IMR-90 (cell line): ENCODE measurements around the gene RASSF5. TPM values are rescaled to one million over a fixed set of nuclear protein-coding genes. Genes with fewer than 3 reads are reported as not detected.

Experiments used
- ATAC-seq: fragments of 200-7000 bp; cut with Tn5 transposase; 2 replicates; pipeline ENCODE4 v1.9.1; 2020; ENCODE audit warnings: low read depth, mild to moderate bottlenecking, moderate library complexity
- BruUV-seq: library from RNA; stranded (reverse); fragments of 400-500 nt; replicated peaks from 2 replicates; lab custom pipeline; 2021; lab: Mats Ljungman, UMichigan
- CTCF ChIA-PET: fragments of 300-600 bp; formaldehyde crosslinking; extraction: SDS; loops from one replicate; lab custom pipeline; 2021; ENCODE audit warnings: antibody characterized with exemption; lab: Yijun Ruan, JAX
- POLR2A ChIA-PET: fragments of 300-600 bp; sonication (Branson Sonifier 250); formaldehyde crosslinking; loops from one replicate; lab custom pipeline; 2022; ENCODE audit warnings: antibody characterized with exemption; ENCODE audit not compliant: unreplicated experiment; lab: Charles Lee
- DNase-seq: peaks from one replicate; pipeline ENCODE4 v3.0.0; 2013
- H2AFZ ChIP-seq: replicated peaks from 2 replicates; pipeline ENCODE3; 2013; ENCODE audit warnings: low read length, mild to moderate bottlenecking; ENCODE audit not compliant: poor library complexity
- H2AK5ac ChIP-seq: 2 replicates; pipeline ENCODE4 v1.6.1; 2013; ENCODE audit warnings: low read depth, low read length, inconsistent platforms
- H2AK9ac ChIP-seq: replicated peaks from 2 replicates; pipeline ENCODE3; 2013; ENCODE audit warnings: mild to moderate bottlenecking, low read depth, low read length, moderate library complexity; ENCODE audit not compliant: poor library complexity
- H2BK120ac ChIP-seq: 2 replicates; pipeline ENCODE4 v1.6.1; 2013; ENCODE audit warnings: low read depth, low read length, inconsistent platforms
- H2BK15ac ChIP-seq: 3 replicates; pipeline ENCODE4 v1.6.1; 2013; ENCODE audit warnings: low read depth, low read length, inconsistent platforms
- H2BK20ac ChIP-seq: 2 replicates; pipeline ENCODE4 v1.6.1; 2013; ENCODE audit warnings: low read depth, mild to moderate bottlenecking, inconsistent platforms, low read length, moderate library complexity
- H2BK5ac ChIP-seq: 2 replicates; pipeline ENCODE4 v1.6.1; 2013; ENCODE audit warnings: mild to moderate bottlenecking, low read depth, low read length, inconsistent platforms; ENCODE audit not compliant: poor library complexity, severe bottlenecking
- H3K14ac ChIP-seq: replicated peaks from 2 replicates; pipeline ENCODE4 v1.6.1; 2013; ENCODE audit warnings: low read depth, low read length, inconsistent platforms
- H3K18ac ChIP-seq: 2 replicates; pipeline ENCODE4 v1.6.1; 2013; ENCODE audit warnings: low read depth, low read length, control low read depth
- H3K23ac ChIP-seq: 2 replicates; pipeline ENCODE4 v1.6.1; 2013; ENCODE audit warnings: low read depth, low read length, inconsistent platforms
- H3K27ac ChIP-seq: 2 replicates; pipeline ENCODE4 v1.5.1; 2013; ENCODE audit warnings: mild to moderate bottlenecking, control low read depth, low read length; ENCODE audit not compliant: insufficient read depth
- H3K27me3 ChIP-seq: 2 replicates; pipeline ENCODE4 v1.6.1; 2013; ENCODE audit warnings: low read length; ENCODE audit not compliant: control insufficient read depth, insufficient read depth
- H3K36me3 ChIP-seq: 2 replicates; pipeline ENCODE4 v1.6.1; 2013; ENCODE audit warnings: low read length, mixed read lengths; ENCODE audit not compliant: control insufficient read depth, insufficient read depth
- H3K4ac ChIP-seq: 2 replicates; pipeline ENCODE4 v1.6.1; 2013; ENCODE audit warnings: low read depth, low read length, inconsistent platforms
- H3K4me1 ChIP-seq: 2 replicates; pipeline ENCODE4 v1.6.1; 2013; ENCODE audit warnings: low read length, mixed read lengths; ENCODE audit not compliant: control insufficient read depth, insufficient read depth
- H3K4me2 ChIP-seq: 2 replicates; pipeline ENCODE4 v1.6.1; 2013; ENCODE audit warnings: low read depth, mild to moderate bottlenecking, control low read depth, low read length, moderate library complexity
- H3K4me3 ChIP-seq: 2 replicates; pipeline ENCODE4 v1.5.1; 2013; ENCODE audit warnings: low read depth, mild to moderate bottlenecking, control low read depth, low read length, moderate library complexity; ENCODE audit not compliant: insufficient read depth
- H3K56ac ChIP-seq: 2 replicates; pipeline ENCODE4 v1.6.1; 2013; ENCODE audit warnings: low read length, inconsistent platforms; ENCODE audit not compliant: insufficient read depth; ENCODE audit errors: extremely low read depth
- H3K79me1 ChIP-seq, 2 experiments: 2 replicates each; pipeline ENCODE4 v1.6.1; 2013; ENCODE audit warnings: low read length in 2 of 2, inconsistent platforms in 1 of 2, low read depth in 1 of 2
- H3K9ac ChIP-seq: 2 replicates; pipeline ENCODE4 v1.6.1; 2013; ENCODE audit warnings: low read depth, low read length, control low read depth
- H3K9me1 ChIP-seq: 2 replicates; pipeline ENCODE4 v1.6.1; 2013; ENCODE audit warnings: low read length, inconsistent platforms; ENCODE audit not compliant: insufficient read depth
- H3K9me3 ChIP-seq: 2 replicates; pipeline ENCODE4 v1.6.1; 2013; ENCODE audit warnings: low read length; ENCODE audit not compliant: control insufficient read depth, insufficient read depth
- H4K20me1 ChIP-seq: 2 replicates; pipeline ENCODE4 v1.6.1; 2013; ENCODE audit warnings: low read length, inconsistent platforms; ENCODE audit not compliant: insufficient read depth
- H4K5ac ChIP-seq: 2 replicates; pipeline ENCODE4 v1.6.1; 2013; ENCODE audit warnings: mild to moderate bottlenecking, low read depth, low read length, control low read depth
- H4K8ac ChIP-seq, 2 experiments: 2 replicates each; pipeline ENCODE4 v1.6.1; 2013; ENCODE audit warnings: low read depth in 2 of 2, low read length in 2 of 2, control low read depth in 1 of 2, inconsistent platforms in 1 of 2
- H4K91ac ChIP-seq: 2 replicates; pipeline ENCODE4 v1.6.1; 2013; ENCODE audit warnings: low read depth, low read length, inconsistent platforms; ENCODE audit not compliant: insufficient read depth
- CEBPB ChIP-seq: IDR thresholded peaks from 2 replicates; pipeline ENCODE4 v1.6.1; 2012; ENCODE audit warnings: low read depth, low read length, improper control_type of control experiment
- CHD1 ChIP-seq: IDR thresholded peaks from 2 replicates; pipeline ENCODE4 v1.6.1; 2012; ENCODE audit warnings: low read depth, low read length, improper control_type of control experiment
- CTCF ChIP-seq: conservative IDR thresholded peaks from 2 replicates; pipeline ENCODE4 v1.5.1; 2012; ENCODE audit warnings: mild to moderate bottlenecking, low read depth, low read length, improper control_type of control experiment
- ELK1 ChIP-seq: fragments of 150-350 bp; IDR thresholded peaks from 2 replicates; pipeline ENCODE4 v1.6.1; 2016; ENCODE audit warnings: low read depth, mild to moderate bottlenecking, low read length, moderate library complexity, borderline replicate concordance
- USF2 ChIP-seq: fragments of 150-350 bp; IDR thresholded peaks from 2 replicates; pipeline ENCODE4 v1.6.1; 2017; ENCODE audit warnings: mild to moderate bottlenecking, antibody characterized with exemption, low read length, low read depth
- WGBS, 2 experiments: methylation state at CpG; one replicate each; pipeline versions ENCODE4 v1.1.5 to v1.1.7; 2013; ENCODE audit warnings: missing lambda C conversion rate in 2 of 2; ENCODE audit not compliant: insufficient read length in 1 of 2; ENCODE audit errors: extremely low coverage in 2 of 2; 5-methylcytosine and 5-hydroxymethylcytosine counted together
- dilution Hi-C: fragments of 300-500 bp; cut with HindIII; formaldehyde crosslinking; loops from one replicate; pipeline ENCODE4 v1.14.3; 2018; ENCODE audit warnings: low sequenced_read_pairs; ENCODE audit not compliant: unreplicated experiment
- in situ Hi-C: fragments of 300-500 bp; cut with MboI; formaldehyde crosslinking; loops from 3 replicates; pipeline ENCODE4 v1.14.3; 2019; ENCODE audit warnings: low sequenced_read_pairs, inconsistent platforms, mixed read lengths
- intact Hi-C: fragments of 100-400 bp; cut with micrococcal nuclease; formaldehyde crosslinking; loops from 2 replicates; pipeline ENCODE4 v1.10.0; 2022
- polyA plus RNA-seq, 3 experiments: library from polyadenylated mRNA; depleted of rRNA; stranded (reverse); fragments of >200 nt; gene quantifications; 2 replicates each; pipeline ENCODE4 v1.2.3, GENCODE V29; 2012; ENCODE audit warnings: low replicate concordance in 1 of 3
- total RNA-seq: library from RNA; depleted of rRNA; stranded (reverse); fragments of >200 nt; gene quantifications from 2 replicates; pipeline ENCODE4 v1.2.3, GENCODE V29; 2012

The RASSF5 gene
- total and polyA plus RNA-seq, 2 of the 4 experiments (the other 2 are of a cell fraction), result 0.18 to 1.1 TPM

- Histone ChIP-seq H2AFZ (no peak overlapping the region), H2AK5ac (no peak overlapping the region; the same call in 1 of the 2 replicates), H2AK9ac (no peak overlapping the region), H3K9me1 (no peaks in the 10 kb centered on the region; the same call in 1 of the 2 replicates), H4K91ac (no peak overlapping the region), H4K8ac (no peak overlapping the region), H4K5ac (no peak overlapping the region), H2BK15ac (no peak overlapping the region), H3K4me3 (no peak overlapping the region), H3K23ac (no peak overlapping the region), H3K27ac (no peak overlapping the region), H3K4me1 (peaks cover 3% of the 10 kb centered on the region; the same call in 1 of the 2 replicates), H3K56ac (no peak overlapping the region), H3K4me2 (no peak overlapping the region), H3K18ac (no peak overlapping the region), H3K27me3 (no peaks in the 10 kb centered on the region), H3K9ac (no peak overlapping the region), H3K4ac (no peak overlapping the region), H3K14ac (no peak overlapping the region), H3K79me1 (no peaks in the 10 kb centered on the region), H3K9me3 (no peaks in the 10 kb centered on the region), H2BK5ac (no peak overlapping the region), H2BK20ac (no peak overlapping the region), H2BK120ac (no peak overlapping the region), H3K36me3 (peaks cover 1% of the 10 kb centered on the region; the same call in 1 of the 2 replicates), H4K20me1 (no peaks in the 10 kb centered on the region)
- WGBS, 2 experiments, result no CpG with 5 or more reads among the region's 10 CpGs
- TF ChIP-seq CTCF (no peak), CEBPB (no peak), USF2 (no peak), CHD1 (no peak), ELK1 (no peak)
- BruUV-seq, result no TSS peak
- intact Hi-C loops, result no loop called here
- no peak for DNase-seq
- CTCF ChIA-PET, result interaction anchor here (1.3 kb wide), 1 partner anchor 102 kb away, joined by 3 read pairs; no protein-coding TSS in a partner anchor
- ATAC-seq, result no peak
- dilution Hi-C loops, result no loop called here
- POLR2A ChIA-PET, result no interaction called here
- in situ Hi-C loops, result loop anchor here (5.0 kb wide), 2 partner anchors 34 to 94 kb away; no protein-coding TSS in a partner anchor
Observed at GRCh38 chr1:206581571-206581981, 74.2 kb downstream of the RASSF5 start.
